ENCODE data around the gene LRBA. TPM values are rescaled to one million over a fixed set of nuclear protein-coding genes. Genes with fewer than 3 reads are reported as not detected.

LRBA gene
- total and polyA plus RNA-seq, 2 of the 4 experiments (the other 2 are of a cell fraction), result 10.2 to 51.6 TPM

DNA sequence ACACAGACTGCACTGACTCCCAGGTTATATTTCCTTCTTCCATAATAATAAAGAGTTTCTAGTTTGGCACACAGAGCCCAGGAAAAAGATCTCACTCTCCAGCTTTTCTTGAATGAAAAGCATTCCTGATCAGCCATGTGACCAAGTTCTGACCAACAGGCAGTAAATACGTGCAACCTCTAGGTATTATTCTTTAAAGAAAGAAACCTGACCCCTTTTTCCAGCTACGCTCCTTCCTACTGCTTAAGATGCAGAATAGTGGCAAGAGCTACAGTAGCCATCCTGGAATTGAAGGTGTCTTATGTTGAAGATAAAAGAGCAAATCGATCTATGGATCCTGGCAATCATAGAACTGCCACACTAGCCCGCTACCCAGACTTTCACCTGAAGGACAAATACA, 76.7 kb downstream of the LRBA start:
- H3K9me1 ChIP-seq (ENCODE audit: insufficient read depth, low read length), result no peaks in the 10 kb centered on the region
- no peak overlapping the region for H4K8ac ChIP-seq (ENCODE audit: low read depth in 2 of 2, low read length in 2 of 2)
- no peak overlapping the region for H3K4ac ChIP-seq (ENCODE audit: low read depth, low read length)
- H3K9me3 ChIP-seq (ENCODE audit: control insufficient read depth, insufficient read depth, low read length), result no peaks in the 10 kb centered on the region
- H3K23ac ChIP-seq (ENCODE audit: low read depth, low read length), result no peak overlapping the region
- no peak overlapping the region for H4K5ac ChIP-seq (ENCODE audit: low read depth, low read length)
- H2AK9ac ChIP-seq (replicated peaks; ENCODE audit: low read depth, low read length, poor library complexity), result no peak overlapping the region
- H2BK5ac ChIP-seq (ENCODE audit: low read depth, low read length, poor library complexity, severe bottlenecking), result no peak overlapping the region
- POLR2A ChIA-PET (ENCODE audit: unreplicated experiment), result no interaction called here
- H3K18ac ChIP-seq (ENCODE audit: low read depth, low read length), result no peak overlapping the region
- no peaks in the 10 kb centered on the region for H4K20me1 ChIP-seq (ENCODE audit: insufficient read depth, low read length)
- H3K4me1 ChIP-seq (ENCODE audit: control insufficient read depth, insufficient read depth, low read length), result no peaks in the 10 kb centered on the region
- H3K9ac ChIP-seq (ENCODE audit: low read depth, low read length), result no peak overlapping the region
- dilution Hi-C loops (cut with HindIII; ENCODE audit: low sequenced_read_pairs, unreplicated experiment) (no loop called here), intact Hi-C loops (cut with micrococcal nuclease) (no loop called here), in situ Hi-C loops (cut with MboI; ENCODE audit: low sequenced_read_pairs) (no loop called here)
- H2BK20ac ChIP-seq (ENCODE audit: low read depth, low read length), result no peak overlapping the region
- no peak overlapping the region for H3K14ac ChIP-seq (replicated peaks; ENCODE audit: low read depth, low read length)
- no peak overlapping the region for H3K4me3 ChIP-seq (ENCODE audit: insufficient read depth, low read depth, low read length)
- TF ChIP-seq NFE2L2 (IDR thresholded peaks at IDR 0.05; ENCODE audit: low read depth, low read length) (no peak), SMC3 (IDR thresholded peaks at IDR 0.05; ENCODE audit: low read depth, low read length) (no peak), USF2 (IDR thresholded peaks at IDR 0.05; ENCODE audit: low read depth, low read length) (no peak), BHLHE40 (IDR thresholded peaks at IDR 0.05; ENCODE audit: low read depth, low read length) (no peak), MAFK (IDR thresholded peaks at IDR 0.05; ENCODE audit: low read depth, low read length) (no peak), RFX5 (IDR thresholded peaks at IDR 0.05; ENCODE audit: low read depth, low read length) (no peak), CEBPB (IDR thresholded peaks at IDR 0.05; ENCODE audit: low read depth, low read length) (no peak), RAD21 (IDR thresholded peaks at IDR 0.05; ENCODE audit: low read length) (no peak), FOS (IDR thresholded peaks at IDR 0.05; ENCODE audit: low read depth, low read length) (no peak), POLR2A (IDR thresholded peaks at IDR 0.05; ENCODE audit: low read depth, low read length) (no peak), MXI1 (IDR thresholded peaks at IDR 0.05; ENCODE audit: borderline replicate concordance, low read depth, low read length) (no peak)
- TF ChIP-seq, protein P1, sequence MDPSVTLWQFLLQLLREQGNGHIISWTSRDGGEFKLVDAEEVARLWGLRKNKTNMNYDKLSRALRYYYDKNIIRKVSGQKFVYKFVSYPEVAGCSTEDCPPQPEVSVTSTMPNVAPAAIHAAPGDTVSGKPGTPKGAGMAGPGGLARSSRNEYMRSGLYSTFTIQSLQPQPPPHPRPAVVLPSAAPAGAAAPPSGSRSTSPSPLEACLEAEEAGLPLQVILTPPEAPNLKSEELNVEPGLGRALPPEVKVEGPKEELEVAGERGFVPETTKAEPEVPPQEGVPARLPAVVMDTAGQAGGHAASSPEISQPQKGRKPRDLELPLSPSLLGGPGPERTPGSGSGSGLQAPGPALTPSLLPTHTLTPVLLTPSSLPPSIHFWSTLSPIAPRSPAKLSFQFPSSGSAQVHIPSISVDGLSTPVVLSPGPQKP (IDR thresholded peaks at IDR 0.05; ENCODE audit: borderline replicate concordance, low read depth, low read length), result no peak
- CTCF ChIA-PET, result interaction anchor here (1.4 kb wide), 1 partner anchor 30 kb away, joined by 3 read pairs; no protein-coding TSS in a partner anchor
- BruUV-seq (replicated peaks), result no TSS peak
- H3K27ac ChIP-seq (ENCODE audit: insufficient read depth, low read length), result no peak overlapping the region
- H3K79me1 ChIP-seq (ENCODE audit: low read depth in 1 of 2, low read length in 2 of 2), result no peaks in the 10 kb centered on the region
- no CpG with 5 or more reads among the region's 4 CpGs for WGBS, 2 experiments (ENCODE audit: extremely low coverage in 2 of 2, insufficient read length in 1 of 2)
- H3K27me3 ChIP-seq (ENCODE audit: control insufficient read depth, insufficient read depth, low read length), result no peaks in the 10 kb centered on the region
- no peak overlapping the region for H4K91ac ChIP-seq (ENCODE audit: insufficient read depth, low read depth, low read length)
- H2BK120ac ChIP-seq (ENCODE audit: low read depth, low read length), result no peak overlapping the region
- DNase-seq (no peak), ATAC-seq (ENCODE audit: low read depth) (no peak)
- no peak overlapping the region for H2AK5ac ChIP-seq (ENCODE audit: low read depth, low read length)
- H3K4me2 ChIP-seq (ENCODE audit: low read depth, low read length), result no peak overlapping the region
- H2BK15ac ChIP-seq (ENCODE audit: low read depth, low read length), result no peak overlapping the region
- no peaks in the 10 kb centered on the region for H3K36me3 ChIP-seq (ENCODE audit: control insufficient read depth, insufficient read depth, low read length)
- no peak overlapping the region for H3K56ac ChIP-seq (ENCODE audit: extremely low read depth, insufficient read depth, low read length)
- H2AFZ ChIP-seq (replicated peaks; ENCODE audit: low read length, poor library complexity), result no peak overlapping the region
